GM21528 (cell line): Measurements from ENCODE around the gene NPNT.

Experiments used
- ATAC-seq: cut with Tn5 transposase; IDR thresholded peaks from one replicate; pipeline ENCODE4 v1.9.1; 2021; ENCODE audit warnings: mild to moderate bottlenecking, moderate library complexity; ENCODE audit not compliant: unreplicated experiment, low FRiP score

The NPNT gene

GRCh38 chr4:106010761-106011160, 115.5 kb downstream of the NPNT start:
- ATAC-seq: no peak

GRCh38 chr4:106011387-106011786, 116.1 kb downstream of the NPNT start:
- ATAC-seq: no peak

DNA sequence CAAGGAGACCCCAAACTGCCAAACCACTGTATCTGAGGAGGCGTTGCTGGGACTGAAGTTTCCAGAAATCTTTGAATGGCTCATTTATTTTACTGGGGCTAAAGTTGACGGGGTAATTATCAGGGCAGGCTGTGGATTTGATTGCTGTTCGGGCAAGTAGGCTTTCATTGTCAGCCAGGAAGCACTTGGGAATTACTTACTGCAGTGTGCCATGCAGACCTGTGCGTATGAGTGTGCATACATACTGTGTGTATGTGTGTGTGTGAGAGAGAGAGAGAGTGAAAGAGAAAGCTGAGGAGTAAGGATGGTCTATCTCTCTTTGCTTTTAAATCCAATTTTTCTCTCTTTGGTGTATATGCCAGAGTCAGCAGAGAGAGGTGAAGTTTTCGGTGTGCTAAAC, 122.7 kb downstream of the NPNT start:
- no peak for ATAC-seq

GRCh38 chr4:106019771-106020170, 124.5 kb downstream of the NPNT start:
- ATAC-seq: no peak
